Measurements from ENCODE around the gene HES6. TPM values are rescaled to one million over a fixed set of nuclear protein-coding genes. Genes with fewer than 3 reads are reported as not detected.

The HES6 gene
- total and polyA plus RNA-seq, 10 of the 15 experiments (the other 5 are each of a cell fraction or from before 2014, with no cell fraction given): 0.11 to 1.7 (median 0.83) TPM

DNA sequence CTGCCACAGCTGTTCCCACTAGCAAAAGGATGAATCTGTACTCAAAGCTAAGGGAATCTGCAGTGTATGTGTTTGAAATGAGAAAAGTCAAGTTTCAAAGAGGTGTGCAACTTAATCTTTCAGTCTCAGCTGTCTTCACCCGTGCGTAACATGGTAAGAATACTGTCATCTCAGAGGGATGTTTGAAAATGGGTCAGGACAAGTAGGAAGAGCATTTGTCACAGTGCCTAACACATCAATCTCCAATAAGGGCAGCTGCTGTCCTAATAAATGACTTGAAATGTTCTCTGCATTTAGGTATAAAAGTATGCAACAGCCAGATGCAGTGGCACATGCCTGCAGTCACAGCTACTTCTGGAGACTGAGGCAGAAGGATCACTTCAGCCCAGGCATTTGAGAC is 49.4 kb downstream of the HES6 start:
- intact Hi-C loops (cut with micrococcal nuclease; ENCODE audit: unreplicated experiment): no loop called here
- Histone ChIP-seq H4K20me1 (ENCODE audit: control insufficient read depth, insufficient read depth) (no peaks in the 10 kb centered on the region), H3K36me3 (ENCODE audit: control insufficient read depth in 2 of 2, insufficient read depth in 2 of 2, low read length in 1 of 2) (peaks cover 18 to 33% of the 10 kb centered on the region in 2 experiments), H3K79me2 (ENCODE audit: control insufficient read depth, insufficient read depth, low read length) (peaks cover under 1% of the 10 kb centered on the region), H3K4me1 (ENCODE audit: control insufficient read depth, insufficient read depth, low read length) (no peaks in the 10 kb centered on the region), H3K27ac (ENCODE audit: control insufficient read depth, insufficient read depth) (no peak overlapping the region), H3K9me3 (replicated peaks; ENCODE audit: control insufficient read depth, insufficient read depth, low read length) (no peaks in the 10 kb centered on the region), H3K9ac (ENCODE audit: control insufficient read depth, insufficient read depth, low read length) (no peak overlapping the region), H2AFZ (ENCODE audit: control insufficient read depth, low read depth, low read length) (no peak overlapping the region), H3K4me3 (no peak overlapping the region), H3K27me3 (replicated peaks in 1 of 2; ENCODE audit: control insufficient read depth in 2 of 2, insufficient read depth in 2 of 2, low read length in 1 of 2) (no peaks in the 10 kb centered on the region), H3K4me2 (ENCODE audit: control insufficient read depth, insufficient read depth) (no peak overlapping the region)
- FAIRE-seq (no peak), ATAC-seq (no peak), DNase-seq (ENCODE audit: low read depth, low spot score) (no peak)
- TF ChIP-seq HDGF (IDR thresholded peaks at IDR 0.05): no peak
- no peak for TF ChIP-seq CHD2 (IDR thresholded peaks at IDR 0.05; ENCODE audit: borderline replicate concordance, low read depth, low read length)
- no peak for TF ChIP-seq RCOR1 (conservative IDR thresholded peaks at IDR 0.05; ENCODE audit: low read depth, low read length)
- TF ChIP-seq POU2F2 (IDR thresholded peaks at IDR 0.05; ENCODE audit: borderline replicate concordance, low read depth, low read length): no peak
- TF ChIP-seq POLR2AphosphoS2 (IDR thresholded peaks at IDR 0.05; ENCODE audit: low read depth, low read length): no peak
- no peak for TF ChIP-seq NR2F1 (conservative IDR thresholded peaks at IDR 0.05)
- no peak for TF ChIP-seq SIX5 (IDR thresholded peaks at IDR 0.05; ENCODE audit: low read depth, low read length, severe bottlenecking)
- TF ChIP-seq BCL11A (IDR thresholded peaks at IDR 0.05; ENCODE audit: low read depth, low read length): no peak
- TF ChIP-seq SREBF1 (IDR thresholded peaks at IDR 0.05; ENCODE audit: low read length): no peak
- no peak for TF ChIP-seq EED (IDR thresholded peaks at IDR 0.05; ENCODE audit: low read depth)
- TF ChIP-seq, protein P1, sequence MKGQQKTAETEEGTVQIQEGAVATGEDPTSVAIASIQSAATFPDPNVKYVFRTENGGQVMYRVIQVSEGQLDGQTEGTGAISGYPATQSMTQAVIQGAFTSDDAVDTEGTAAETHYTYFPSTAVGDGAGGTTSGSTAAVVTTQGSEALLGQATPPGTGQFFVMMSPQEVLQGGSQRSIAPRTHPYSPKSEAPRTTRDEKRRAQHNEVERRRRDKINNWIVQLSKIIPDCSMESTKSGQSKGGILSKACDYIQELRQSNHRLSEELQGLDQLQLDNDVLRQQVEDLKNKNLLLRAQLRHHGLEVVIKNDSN (IDR thresholded peaks at IDR 0.05; ENCODE audit: borderline replicate concordance, extremely low read length, insufficient read depth, low read depth, low read length): no peak
- no peak for TF ChIP-seq IRF4 (IDR thresholded peaks at IDR 0.05; ENCODE audit: low read depth, low read length)
- no peak for TF ChIP-seq EGR1 (IDR thresholded peaks at IDR 0.05; ENCODE audit: borderline replicate concordance in 1 of 2, low read depth in 2 of 2, low read length in 2 of 2)
- no peak for TF ChIP-seq ZNF384 (IDR thresholded peaks at IDR 0.05; ENCODE audit: borderline replicate concordance, low read depth, low read length)
- TF ChIP-seq HDAC6 (IDR thresholded peaks at IDR 0.05; ENCODE audit: unreplicated experiment): no peak
- TF ChIP-seq RB1 (IDR thresholded peaks at IDR 0.05; ENCODE audit: borderline replicate concordance): no peak
- no peak for TF ChIP-seq TBL1XR1 (IDR thresholded peaks at IDR 0.05; ENCODE audit: low read depth, low read length)
- TF ChIP-seq, protein P2, sequence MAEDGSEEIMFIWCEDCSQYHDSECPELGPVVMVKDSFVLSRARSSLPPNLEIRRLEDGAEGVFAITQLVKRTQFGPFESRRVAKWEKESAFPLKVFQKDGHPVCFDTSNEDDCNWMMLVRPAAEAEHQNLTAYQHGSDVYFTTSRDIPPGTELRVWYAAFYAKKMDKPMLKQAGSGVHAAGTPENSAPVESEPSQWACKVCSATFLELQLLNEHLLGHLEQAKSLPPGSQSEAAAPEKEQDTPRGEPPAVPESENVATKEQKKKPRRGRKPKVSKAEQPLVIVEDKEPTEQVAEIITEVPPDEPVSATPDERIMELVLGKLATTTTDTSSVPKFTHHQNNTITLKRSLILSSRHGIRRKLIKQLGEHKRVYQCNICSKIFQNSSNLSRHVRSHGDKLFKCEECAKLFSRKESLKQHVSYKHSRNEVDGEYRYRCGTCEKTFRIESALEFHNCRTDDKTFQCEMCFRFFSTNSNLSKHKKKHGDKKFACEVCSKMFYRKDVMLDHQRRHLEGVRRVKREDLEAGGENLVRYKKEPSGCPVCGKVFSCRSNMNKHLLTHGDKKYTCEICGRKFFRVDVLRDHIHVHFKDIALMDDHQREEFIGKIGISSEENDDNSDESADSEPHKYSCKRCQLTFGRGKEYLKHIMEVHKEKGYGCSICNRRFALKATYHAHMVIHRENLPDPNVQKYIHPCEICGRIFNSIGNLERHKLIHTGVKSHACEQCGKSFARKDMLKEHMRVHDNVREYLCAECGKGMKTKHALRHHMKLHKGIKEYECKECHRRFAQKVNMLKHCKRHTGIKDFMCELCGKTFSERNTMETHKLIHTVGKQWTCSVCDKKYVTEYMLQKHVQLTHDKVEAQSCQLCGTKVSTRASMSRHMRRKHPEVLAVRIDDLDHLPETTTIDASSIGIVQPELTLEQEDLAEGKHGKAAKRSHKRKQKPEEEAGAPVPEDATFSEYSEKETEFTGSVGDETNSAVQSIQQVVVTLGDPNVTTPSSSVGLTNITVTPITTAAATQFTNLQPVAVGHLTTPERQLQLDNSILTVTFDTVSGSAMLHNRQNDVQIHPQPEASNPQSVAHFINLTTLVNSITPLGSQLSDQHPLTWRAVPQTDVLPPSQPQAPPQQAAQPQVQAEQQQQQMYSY (CRISPR knock-in tag; IDR thresholded peaks at IDR 0.05): no peak
- no peak for TF ChIP-seq KLF5 (IDR thresholded peaks at IDR 0.05; ENCODE audit: partially characterized antibody)
- RAD21 ChIA-PET (ENCODE audit: unreplicated experiment): interaction anchor here (1.2 kb wide), 1 partner anchor 73 kb away, joined by 3 read pairs; no protein-coding TSS in a partner anchor
- no TSS peak for BruUV-seq (replicated peaks)
- in situ Hi-C loops (cut with MboI): no loop called here
- POLR2A ChIA-PET: no interaction called here
- SMC1A ChIA-PET (ENCODE audit: uncharacterized antibody, unreplicated experiment): interaction anchor here (1.1 kb wide), 1 partner anchor 14 kb away, joined by 3 read pairs; the partner anchor contains the start of gene ILKAP
- WGBS (ENCODE audit: insufficient coverage, insufficient replicate concordance, low lambda C conversion rate, missing lambda C conversion rate): 100% methylated on average over 2 of the region's 2 CpGs
- CTCF ChIA-PET: interaction anchor here (0.6 kb wide), 1 partner anchor 299 kb away, joined by 3 read pairs; no protein-coding TSS in a partner anchor

All from GM12878 (cell line).